GM12873 (cell line): ENCODE results near the gene ILF3.

Experiments
- CTCF ChIP-seq: IDR thresholded peaks from 2 replicates; pipeline ENCODE4 v1.5.1; 2012; ENCODE audit warnings: low read depth, mild to moderate bottlenecking, moderate library complexity, low read length, control low read depth; ENCODE audit not compliant: insufficient read depth; ENCODE audit errors: missing control alignments

Gene ILF3

GRCh38 chr19:10651851-10652250, 2.3 kb upstream of the ILF3 start:
- TF ChIP-seq CTCF: no peak

DNA sequence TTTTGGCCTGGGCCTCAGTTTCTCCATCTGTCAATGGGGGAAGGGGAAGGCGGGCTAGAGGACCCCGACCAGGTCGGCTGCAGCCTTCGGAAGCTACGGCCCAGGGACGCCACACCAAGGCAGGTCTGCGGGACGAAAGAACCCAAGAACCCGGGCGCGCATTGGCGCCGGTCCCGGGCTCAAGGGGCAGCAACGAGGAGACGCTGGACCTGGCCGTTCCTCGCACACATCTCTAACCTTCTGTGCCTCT, 739 bp upstream of the ILF3 start:
- TF ChIP-seq CTCF: no peak

- no peak for TF ChIP-seq CTCF
Measured at GRCh38 chr19:10654610-10655456, 687 bp downstream of the ILF3 start.

DNA sequence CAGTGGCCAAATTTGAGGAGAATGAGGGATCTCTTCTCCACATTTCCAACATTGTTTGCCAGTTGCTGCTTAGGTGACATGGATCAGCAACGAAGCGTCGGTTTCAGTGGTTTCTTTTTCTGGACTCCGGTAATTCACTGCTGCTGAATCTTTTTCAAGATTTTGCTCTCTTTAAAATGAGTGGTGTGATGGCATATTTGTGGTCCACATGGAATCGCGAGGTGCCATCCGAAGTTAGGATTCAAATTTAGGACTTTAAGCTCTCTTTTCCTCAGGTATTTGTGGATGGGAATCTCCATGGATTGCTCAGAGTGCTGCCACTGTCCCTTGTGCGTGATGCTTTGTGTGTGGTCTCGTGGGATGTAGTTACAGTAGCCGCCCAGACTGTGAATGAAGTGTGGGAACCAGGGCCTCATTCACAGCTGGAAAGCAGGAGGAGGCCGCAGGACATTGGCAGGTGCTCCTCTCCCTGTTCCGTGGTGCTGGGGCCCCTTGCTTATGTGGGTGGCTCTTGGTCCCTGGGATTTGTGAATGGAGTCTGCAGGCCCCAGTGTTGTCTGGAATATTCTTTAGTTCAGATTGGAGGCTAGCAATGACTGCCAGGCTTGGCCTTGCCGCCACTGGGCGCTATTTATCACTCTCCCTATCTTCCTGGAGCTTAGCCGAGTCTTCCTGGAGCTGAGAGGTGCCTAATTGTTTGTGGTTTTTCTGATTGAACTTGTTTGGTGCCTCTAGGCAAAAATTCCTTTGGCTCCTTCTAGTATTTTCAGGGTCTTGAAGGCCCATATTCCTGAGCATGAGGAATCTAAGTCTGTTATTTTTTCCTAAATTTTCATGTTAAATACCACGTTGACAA, 1.5 kb downstream of the ILF3 start:
- no peak for TF ChIP-seq CTCF

- TF ChIP-seq CTCF: no peak
Measured at GRCh38 chr19:10660346-10660745, 6.2 kb downstream of the ILF3 start.

- TF ChIP-seq CTCF: no peak
Measured at GRCh38 chr19:10661946-10662345, 7.8 kb downstream of the ILF3 start.
